GM08714 (cell line): Measurements from ENCODE around the gene TOP1.
"Not testable (repeated sequence)": the region's sequence is repeated elsewhere in the genome, so short reads cannot be mapped to it uniquely, and the experiment has no call there.

Source experiments
- H3K4me3 ChIP-seq: fragments of 200-500 bp; sonication (Bioruptor generic); 2 replicates; pipeline ENCODE4 v1.5.1; 2014; ENCODE audit warnings: mild to moderate bottlenecking, low read length, inconsistent platforms
- ZNF274 ChIP-seq: IDR thresholded peaks from 2 replicates; pipeline ENCODE4 v1.6.1; 2012; ENCODE audit warnings: mild to moderate bottlenecking, low read depth, low read length

TOP1 gene

GRCh38 chr20:41124451-41125094 is 96.0 kb downstream of the TOP1 start:
- no peak for TF ChIP-seq ZNF274
- no peak overlapping the region for H3K4me3 ChIP-seq

- H3K4me3 ChIP-seq = no peak overlapping the region
- no peak for TF ChIP-seq ZNF274
Measured at GRCh38 chr20:41125530-41126457, 97.2 kb downstream of the TOP1 start.

GRCh38 chr20:41126719-41127118 is 98.1 kb downstream of the TOP1 start:
- no peak overlapping the region for H3K4me3 ChIP-seq
- TF ChIP-seq ZNF274 = no peak

GRCh38 chr20:41128317-41128716 is 99.7 kb downstream of the TOP1 start:
- not testable (repeated sequence) for H3K4me3 ChIP-seq

- no peak overlapping the region for H3K4me3 ChIP-seq
- no peak for TF ChIP-seq ZNF274
Measured at GRCh38 chr20:41131594-41132387, 103.2 kb downstream of the TOP1 start.

GRCh38 chr20:41132388-41132775 is 103.8 kb downstream of the TOP1 start:
- H3K4me3 ChIP-seq = not testable (repeated sequence)

- no peak for TF ChIP-seq ZNF274
- H3K4me3 ChIP-seq = no peak overlapping the region
Measured at GRCh38 chr20:41133709-41134361, 105.2 kb downstream of the TOP1 start.

- TF ChIP-seq ZNF274 = no peak
- H3K4me3 ChIP-seq = no peak overlapping the region
Measured at GRCh38 chr20:41134362-41135186, 106.0 kb downstream of the TOP1 start.

GRCh38 chr20:41135187-41135887 is 106.7 kb downstream of the TOP1 start:
- H3K4me3 ChIP-seq = no peak overlapping the region
- TF ChIP-seq ZNF274 = no peak

GRCh38 chr20:41135888-41136679 is 107.5 kb downstream of the TOP1 start:
- TF ChIP-seq ZNF274 = no peak
- H3K4me3 ChIP-seq = peak overlapping the region; percentile 86; the same call in 1 of the 2 replicates

GRCh38 chr20:41136680-41137613 is 108.3 kb downstream of the TOP1 start, which contains the start of gene PLCG1:
Gene PLCG1, plus strand, starts transcription at chr20:41137543. Its CDS starts 99 bp downstream, at chr20:41137642.
- peak within 1 kb of the TSS; percentile 86 for H3K4me3 ChIP-seq
- TF ChIP-seq ZNF274 = no peak
